Glutamatergic neuron (in vitro differentiated cells): ENCODE data around the gene CC2D1A. TPM values are rescaled to one million over a fixed set of nuclear protein-coding genes. Genes with fewer than 3 reads are reported as not detected.
A peak's percentile ranks its signal among the peaks of the same experiment; 100 is the strongest.
"Not testable (repeated sequence)": the region's sequence is repeated elsewhere in the genome, so short reads cannot be mapped to it uniquely, and the experiment has no call there.

Experiments
- DNase-seq: peaks from one replicate; pipeline ENCODE4 v3.0.0; 2022
- H3K27ac Mint-ChIP-seq: one replicate; pipeline ENCODE4 v1.8.0; 2020; ENCODE audit warnings: mild to moderate bottlenecking, mixed read lengths, inconsistent platforms; ENCODE audit not compliant: unreplicated experiment
- H3K27me3 Mint-ChIP-seq: one replicate; pipeline ENCODE4 v1.8.0; 2020; ENCODE audit warnings: mild to moderate bottlenecking, moderate library complexity, mixed read lengths, inconsistent platforms; ENCODE audit not compliant: unreplicated experiment
- H3K36me3 Mint-ChIP-seq: one replicate; pipeline ENCODE4 v1.8.0; 2020; ENCODE audit warnings: mild to moderate bottlenecking, mixed read lengths, inconsistent platforms; ENCODE audit not compliant: unreplicated experiment
- H3K4me1 Mint-ChIP-seq: one replicate; pipeline ENCODE4 v1.8.0; 2020; ENCODE audit warnings: mild to moderate bottlenecking, low read depth, mixed read lengths, inconsistent platforms; ENCODE audit not compliant: unreplicated experiment
- H3K4me3 Mint-ChIP-seq: one replicate; pipeline ENCODE4 v1.8.0; 2020; ENCODE audit warnings: mild to moderate bottlenecking, mixed read lengths, inconsistent platforms; ENCODE audit not compliant: unreplicated experiment
- H3K9me3 Mint-ChIP-seq: one replicate; pipeline ENCODE4 v1.8.0; 2020; ENCODE audit warnings: mild to moderate bottlenecking, moderate library complexity, mixed read lengths, inconsistent platforms; ENCODE audit not compliant: unreplicated experiment
- CTCF ChIP-seq: fragments of 200-600 bp; sonication (generic); IDR thresholded peaks from one replicate; pipeline ENCODE4 v1.5.0; 2021; ENCODE audit not compliant: partially characterized antibody, unreplicated experiment
- total RNA-seq: library from RNA; stranded (reverse); fragmentation: NEBNext Ultra II Directional; extraction: Animal tissue kit (Norgen Biotek cat#: 25700); gene quantifications from one replicate; pipeline ENCODE4 v1.2.1, GENCODE V29; 2021; ENCODE audit not compliant: unreplicated experiment

The CC2D1A gene
- total RNA-seq, 1 donor from 2014 or later, result 56.3 TPM

- peaks cover 4% of the 10 kb centered on the region for H3K9me3 Mint-ChIP-seq
- no peak overlapping the region for H3K27ac Mint-ChIP-seq
- TF ChIP-seq CTCF, result no peak
- no peak overlapping the region for H3K4me3 Mint-ChIP-seq
- peaks cover 3% of the 10 kb centered on the region for H3K4me1 Mint-ChIP-seq
- H3K27me3 Mint-ChIP-seq, result peaks cover 7% of the 10 kb centered on the region
- DNase-seq, result peak; percentile 45
- H3K36me3 Mint-ChIP-seq, result no peaks in the 10 kb centered on the region
Observed at GRCh38 chr19:13963603-13964105, 57.7 kb downstream of the CC2D1A start.

DNA sequence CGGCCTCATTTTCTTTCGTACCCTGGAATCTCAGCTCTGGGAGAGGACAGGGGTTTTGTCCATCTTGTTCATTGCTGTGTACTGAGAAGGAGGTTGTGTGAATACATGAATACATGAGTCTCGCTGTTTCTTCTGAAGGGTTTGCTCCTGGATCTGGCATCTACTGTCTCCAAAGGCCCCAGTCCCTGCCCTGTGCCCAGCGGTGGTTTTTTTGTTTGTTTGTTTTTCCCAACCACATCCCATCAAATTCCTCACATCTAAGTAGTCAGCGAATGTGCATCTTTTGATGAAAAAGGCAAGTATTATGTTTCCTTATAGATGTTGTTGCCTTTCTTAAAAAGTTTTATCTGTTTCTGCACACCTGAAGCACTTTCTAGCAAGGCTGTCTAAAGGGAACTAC lies 58.8 kb downstream of the CC2D1A start:
- Mint-ChIP-seq H3K9me3 (peaks cover 5% of the 10 kb centered on the region), H3K27me3 (peaks cover 5% of the 10 kb centered on the region), H3K4me3 (no peak overlapping the region), H3K4me1 (peaks cover 2% of the 10 kb centered on the region), H3K36me3 (peaks cover 3% of the 10 kb centered on the region), H3K27ac (no peak overlapping the region)
- no peak for DNase-seq
- TF ChIP-seq CTCF, result no peak

GRCh38 chr19:13965377-13965896 lies 59.4 kb downstream of the CC2D1A start:
- Mint-ChIP-seq H3K36me3 (peaks cover 3% of the 10 kb centered on the region), H3K9me3 (peaks cover 5% of the 10 kb centered on the region), H3K27ac (no peak overlapping the region), H3K4me1 (peaks cover 2% of the 10 kb centered on the region), H3K27me3 (peaks cover 5% of the 10 kb centered on the region), H3K4me3 (no peak overlapping the region)
- TF ChIP-seq CTCF, result no peak
- DNase-seq, result no peak

- Mint-ChIP-seq H3K4me1 (peaks cover 2% of the 10 kb centered on the region), H3K36me3 (peaks cover 3% of the 10 kb centered on the region), H3K27me3 (peaks cover 5% of the 10 kb centered on the region), H3K4me3 (no peak overlapping the region), H3K9me3 (peaks cover 5% of the 10 kb centered on the region), H3K27ac (no peak overlapping the region)
- TF ChIP-seq CTCF, result no peak
- no peak for DNase-seq
Observed at GRCh38 chr19:13965926-13966683, 60.1 kb downstream of the CC2D1A start.

DNA sequence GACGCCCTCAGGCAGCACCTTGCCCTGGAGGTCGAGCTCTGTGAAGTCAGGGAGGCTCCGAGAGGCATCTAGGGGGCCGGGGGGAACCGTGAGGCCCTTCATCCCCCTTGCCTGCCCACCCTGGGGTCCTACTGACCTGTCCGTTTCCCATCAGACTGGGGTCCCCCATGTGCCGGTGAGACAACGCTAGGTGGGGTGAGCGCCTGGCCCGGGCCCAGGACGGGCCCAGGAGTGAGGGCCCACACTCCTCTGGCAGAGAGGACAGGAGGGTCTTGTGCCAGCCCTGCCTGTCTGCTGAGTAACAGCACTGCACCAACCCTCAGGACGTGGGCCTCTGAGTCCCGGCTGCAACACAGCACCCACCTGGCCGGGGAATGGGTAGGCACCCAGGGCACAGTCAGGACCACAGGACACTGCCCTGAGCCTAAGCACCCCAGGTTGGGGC lies 60.7 kb downstream of the CC2D1A start:
- H3K4me1 Mint-ChIP-seq, result peaks cover under 1% of the 10 kb centered on the region
- H3K9me3 Mint-ChIP-seq, result peaks cover 3% of the 10 kb centered on the region
- no peak overlapping the region for H3K4me3 Mint-ChIP-seq
- H3K27ac Mint-ChIP-seq, result no peak overlapping the region
- peaks cover 2% of the 10 kb centered on the region for H3K27me3 Mint-ChIP-seq
- DNase-seq, result no peak
- no peak for TF ChIP-seq CTCF
- H3K36me3 Mint-ChIP-seq, result peaks cover 3% of the 10 kb centered on the region

DNA sequence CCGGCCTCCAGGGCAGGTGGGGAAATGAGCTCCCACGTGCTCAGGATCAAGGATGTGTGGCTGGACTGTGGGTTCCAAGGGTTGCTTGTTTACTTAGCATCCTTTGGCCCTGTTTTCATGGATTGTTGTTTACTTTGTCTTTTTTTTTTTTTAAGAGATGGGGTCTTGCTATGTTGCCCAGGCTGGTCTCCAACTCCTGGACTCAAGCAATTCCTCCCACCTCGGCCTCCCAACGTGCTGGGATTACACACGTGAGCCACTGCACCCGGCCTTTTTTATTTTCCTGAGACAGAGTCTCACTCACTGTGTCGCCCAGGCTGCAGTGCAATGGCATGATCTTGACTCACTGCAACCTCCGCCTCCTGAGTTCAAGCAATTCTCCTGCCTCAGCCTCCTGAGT lies 61.2 kb downstream of the CC2D1A start:
- not testable (repeated sequence) for H3K27me3 Mint-ChIP-seq

More for the DNA sequence above, 61.2 kb downstream of the CC2D1A start:
- H3K4me3 Mint-ChIP-seq, DNase-seq, H3K9me3 Mint-ChIP-seq, H3K4me1 Mint-ChIP-seq, H3K27ac Mint-ChIP-seq, H3K36me3 Mint-ChIP-seq: not testable (repeated sequence)
